PC-3 (cell line): ENCODE data around the gene PPFIA1. TPM values are rescaled to one million over a fixed set of nuclear protein-coding genes. Genes with fewer than 3 reads are reported as not detected.

Experiments
- ATAC-seq: fragments of 200-7000 bp; cut with Tn5 transposase; 2 replicates; pipeline ENCODE4 v1.9.1; 2020; ENCODE audit warnings: mild to moderate bottlenecking, moderate library complexity
- BruUV-seq: library from RNA; stranded (reverse); fragments of 400-500 nt; replicated peaks from 2 replicates; lab custom pipeline; 2021; lab: Mats Ljungman, UMichigan
- CTCF ChIA-PET: fragments of 300-600 bp; sonication (Branson Sonifier 250); formaldehyde crosslinking; loops from one replicate; lab custom pipeline; 2022; ENCODE audit warnings: antibody characterized with exemption; lab: Charles Lee
- POLR2A ChIA-PET: fragments of 300-600 bp; sonication (Branson Sonifier 250); formaldehyde crosslinking; loops from one replicate; lab custom pipeline; 2022; ENCODE audit warnings: antibody characterized with exemption; ENCODE audit not compliant: unreplicated experiment; lab: Charles Lee
- DNase-seq: peaks from one replicate; pipeline ENCODE4 v3.0.0-alpha.2; 2015
- H2AFZ ChIP-seq: fragments of 300-600 bp; sonication (generic); 2 replicates; pipeline ENCODE4 v1.6.0; 2016; ENCODE audit warnings: antibody characterized with exemption, low read length
- H3F3A ChIP-seq: fragments of 300-600 bp; sonication (generic); one replicate; pipeline ENCODE4 v1.6.0; 2017; ENCODE audit warnings: antibody characterized with exemption, low read length, control low read depth, mild to moderate bottlenecking; ENCODE audit not compliant: unreplicated experiment
- H3K27ac ChIP-seq: fragments of 300-600 bp; sonication (generic); 2 replicates; pipeline ENCODE4 v1.5.1; 2016; ENCODE audit warnings: mild to moderate bottlenecking, low read length
- H3K27me3 ChIP-seq: fragments of 300-600 bp; sonication (generic); 2 replicates; pipeline ENCODE4 v1.6.1; 2016; ENCODE audit warnings: low read length, mixed read lengths
- H3K36me3 ChIP-seq: fragments of 300-600 bp; sonication (generic); 2 replicates; pipeline ENCODE4 v1.6.1; 2016; ENCODE audit warnings: low read depth, mixed run types, low read length, mixed read lengths
- H3K4me1 ChIP-seq: fragments of 300-600 bp; sonication (generic); 2 replicates; pipeline ENCODE4 v1.5.1; 2016; ENCODE audit warnings: low read length; ENCODE audit not compliant: insufficient read depth
- H3K4me2 ChIP-seq: fragments of 300-600 bp; sonication (generic); 2 replicates; pipeline ENCODE4 v1.6.0; 2016; ENCODE audit warnings: low read length
- H3K4me3 ChIP-seq: fragments of 300-600 bp; sonication (generic); 2 replicates; pipeline ENCODE4 v1.5.1; 2016; ENCODE audit warnings: mild to moderate bottlenecking, low read length, mixed read lengths
- H3K79me2 ChIP-seq: fragments of 300-600 bp; sonication (generic); 2 replicates; pipeline ENCODE4 v1.6.1; 2017; ENCODE audit warnings: low read length, mixed read lengths
- H3K9ac ChIP-seq: fragments of 300-600 bp; sonication (generic); 2 replicates; pipeline ENCODE4 v1.6.0; 2016; ENCODE audit warnings: mild to moderate bottlenecking, low read length
- H3K9me2 ChIP-seq: fragments of 300-600 bp; sonication (generic); replicated peaks from 2 replicates; pipeline ENCODE4 v1.6.1; 2016; ENCODE audit warnings: mixed run types, low read length, mixed read lengths
- H3K9me3 ChIP-seq: fragments of 300-600 bp; sonication (generic); 2 replicates; pipeline ENCODE4 v1.6.1; 2016; ENCODE audit warnings: low read length, mixed read lengths
- H4K20me1 ChIP-seq: fragments of 300-600 bp; sonication (generic); 2 replicates; pipeline ENCODE4 v1.6.1; 2016; ENCODE audit warnings: low read length, mixed read lengths
- EZH2 ChIP-seq: fragments of 300-600 bp; sonication (generic); IDR thresholded peaks from one replicate; pipeline ENCODE4 v1.6.1; 2017; ENCODE audit warnings: antibody characterized with exemption, mild to moderate bottlenecking, low read length; ENCODE audit not compliant: unreplicated experiment
- EZH2phosphoT487 ChIP-seq: fragments of 300-600 bp; sonication (generic); IDR thresholded peaks from 2 replicates; pipeline ENCODE4 v1.6.1; 2018; ENCODE audit warnings: mild to moderate bottlenecking, antibody characterized with exemption, low read length, borderline replicate concordance
- intact Hi-C: fragments of 100-400 bp; cut with micrococcal nuclease; formaldehyde crosslinking; loops from 2 replicates; pipeline ENCODE4 v1.9.0; 2023
- total RNA-seq: library from RNA; depleted of rRNA; stranded (reverse); fragments of >200 nt; gene quantifications from 2 replicates; pipeline ENCODE4 v1.2.3, GENCODE V29; 2014
- TF ChIP-seq, protein P1 (sequence below): fragments of 300-600 bp; sonication (generic); conservative IDR thresholded peaks from 2 replicates; pipeline ENCODE4 v1.5.1; 2017; ENCODE audit warnings: antibody characterized with exemption, low read depth, mild to moderate bottlenecking, low read length

The PPFIA1 gene
- total RNA-seq, 1 experiment from 2014 or later, result 57.5 TPM

DNA sequence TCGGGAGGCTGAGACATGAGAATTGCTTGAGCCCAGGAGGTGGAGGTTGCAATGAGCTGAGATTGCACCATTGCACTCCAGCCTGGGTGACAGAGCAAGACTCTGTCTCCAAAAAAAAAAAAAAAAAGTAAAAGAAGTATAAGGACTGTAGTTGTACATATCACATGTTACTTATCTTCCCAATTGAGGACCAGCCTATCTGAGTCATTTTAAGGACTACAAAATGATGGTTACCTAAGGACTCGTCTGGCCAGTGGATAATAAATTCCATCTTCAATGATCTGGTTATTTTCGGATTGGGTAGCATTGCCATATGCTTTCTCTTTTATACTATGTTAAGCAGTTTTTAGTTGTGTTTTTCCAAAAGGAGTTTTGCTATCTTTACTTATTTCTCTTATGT lies 55.3 kb downstream of the PPFIA1 start:
- Histone ChIP-seq H3K9me3 (no peaks in the 10 kb centered on the region), H4K20me1 (no peaks in the 10 kb centered on the region), H3F3A (no peaks in the 10 kb centered on the region), H3K4me1 (no peaks in the 10 kb centered on the region), H3K4me2 (no peak overlapping the region), H3K9me2 (no peaks in the 10 kb centered on the region), H3K79me2 (no peaks in the 10 kb centered on the region), H3K4me3 (no peak overlapping the region), H3K27me3 (no peaks in the 10 kb centered on the region), H3K9ac (no peak overlapping the region), H2AFZ (no peak overlapping the region), H3K36me3 (peaks cover 57% of the 10 kb centered on the region), H3K27ac (no peak overlapping the region)
- ATAC-seq (no peak), DNase-seq (no peak)
- intact Hi-C loops, result no loop called here
- no TSS peak for BruUV-seq
- ChIA-PET POLR2A (no interaction called here), CTCF (no interaction called here)
- no peak for TF ChIP-seq EZH2phosphoT487
- TF ChIP-seq, protein P1, sequence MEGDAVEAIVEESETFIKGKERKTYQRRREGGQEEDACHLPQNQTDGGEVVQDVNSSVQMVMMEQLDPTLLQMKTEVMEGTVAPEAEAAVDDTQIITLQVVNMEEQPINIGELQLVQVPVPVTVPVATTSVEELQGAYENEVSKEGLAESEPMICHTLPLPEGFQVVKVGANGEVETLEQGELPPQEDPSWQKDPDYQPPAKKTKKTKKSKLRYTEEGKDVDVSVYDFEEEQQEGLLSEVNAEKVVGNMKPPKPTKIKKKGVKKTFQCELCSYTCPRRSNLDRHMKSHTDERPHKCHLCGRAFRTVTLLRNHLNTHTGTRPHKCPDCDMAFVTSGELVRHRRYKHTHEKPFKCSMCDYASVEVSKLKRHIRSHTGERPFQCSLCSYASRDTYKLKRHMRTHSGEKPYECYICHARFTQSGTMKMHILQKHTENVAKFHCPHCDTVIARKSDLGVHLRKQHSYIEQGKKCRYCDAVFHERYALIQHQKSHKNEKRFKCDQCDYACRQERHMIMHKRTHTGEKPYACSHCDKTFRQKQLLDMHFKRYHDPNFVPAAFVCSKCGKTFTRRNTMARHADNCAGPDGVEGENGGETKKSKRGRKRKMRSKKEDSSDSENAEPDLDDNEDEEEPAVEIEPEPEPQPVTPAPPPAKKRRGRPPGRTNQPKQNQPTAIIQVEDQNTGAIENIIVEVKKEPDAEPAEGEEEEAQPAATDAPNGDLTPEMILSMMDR, result no peak
- no peak for TF ChIP-seq EZH2

DNA sequence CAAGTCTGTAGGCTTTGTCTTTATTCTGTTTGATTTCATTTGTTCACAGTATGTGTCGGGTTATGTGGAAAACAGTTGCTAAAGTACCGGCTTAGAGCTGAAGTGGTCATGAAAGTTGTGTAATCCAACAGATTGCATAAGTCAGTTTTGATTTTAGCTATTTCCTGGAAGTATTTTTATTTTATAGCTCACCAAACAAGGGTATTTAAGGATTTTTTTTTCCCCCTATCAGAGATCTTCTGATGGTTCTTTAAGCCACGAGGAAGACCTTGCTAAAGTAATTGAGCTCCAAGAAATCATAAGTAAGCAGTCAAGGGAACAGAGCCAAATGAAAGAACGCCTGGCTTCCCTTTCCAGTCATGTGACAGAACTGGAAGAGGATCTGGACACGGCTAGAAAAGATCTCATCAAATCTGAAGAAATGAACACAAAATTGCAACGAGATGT lies 55.9 kb downstream of the PPFIA1 start:
- no peaks in the 10 kb centered on the region for H3K79me2 ChIP-seq

DNA sequence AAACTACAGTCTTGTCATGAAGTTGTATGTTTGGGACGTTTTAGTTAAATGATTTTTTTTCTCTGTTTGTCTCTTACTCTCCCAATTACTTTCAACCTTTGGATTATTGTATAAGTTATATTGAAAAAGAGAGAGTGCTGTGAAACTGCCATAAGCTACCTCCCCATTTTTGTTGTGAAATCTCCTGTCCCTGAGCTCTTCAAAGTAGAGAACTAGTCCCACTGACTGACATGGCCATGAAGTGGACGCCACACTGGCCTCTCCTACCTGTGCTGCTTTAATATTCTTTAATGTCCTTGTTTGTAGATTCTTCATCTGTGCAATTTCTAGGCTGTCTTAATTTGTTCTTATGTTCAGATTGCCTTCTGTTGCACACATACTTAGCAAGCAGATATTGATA lies 56.3 kb downstream of the PPFIA1 start:
- Histone ChIP-seq H3K27me3 (no peaks in the 10 kb centered on the region), H2AFZ (no peak overlapping the region), H3K27ac (no peak overlapping the region), H3K9ac (no peak overlapping the region), H3K4me3 (no peak overlapping the region), H4K20me1 (no peaks in the 10 kb centered on the region), H3F3A (no peaks in the 10 kb centered on the region), H3K4me1 (no peaks in the 10 kb centered on the region), H3K9me3 (no peaks in the 10 kb centered on the region), H3K79me2 (no peaks in the 10 kb centered on the region), H3K36me3 (peaks cover 58% of the 10 kb centered on the region), H3K9me2 (no peaks in the 10 kb centered on the region), H3K4me2 (no peak overlapping the region)
- ATAC-seq (no peak), DNase-seq (no peak)
- ChIA-PET CTCF (interaction anchor here (0.5 kb wide), 1 partner anchor 54 kb away, joined by 3 read pairs; no protein-coding TSS in a partner anchor), POLR2A (no interaction called here)
- TF ChIP-seq EZH2 (no peak), EZH2phosphoT487 (no peak)
- TF ChIP-seq, protein P1, result no peak
- intact Hi-C loops, result no loop called here
- BruUV-seq, result no TSS peak

More for the DNA sequence above, 55.9 kb downstream of the PPFIA1 start:
- intact Hi-C loops, result no loop called here
- H3K4me3 ChIP-seq, result no peak overlapping the region
- H3K4me1 ChIP-seq, result no peaks in the 10 kb centered on the region
- H3K27ac ChIP-seq, result no peak overlapping the region
- no peaks in the 10 kb centered on the region for H3F3A ChIP-seq
- CTCF ChIA-PET, result interaction anchor here (0.5 kb wide), 1 partner anchor 53 kb away, joined by 3 read pairs; no protein-coding TSS in a partner anchor
- POLR2A ChIA-PET, result no interaction called here
- H3K9ac ChIP-seq, result no peak overlapping the region
- no peaks in the 10 kb centered on the region for H3K9me2 ChIP-seq
- H3K27me3 ChIP-seq, result no peaks in the 10 kb centered on the region
- H3K9me3 ChIP-seq, result no peaks in the 10 kb centered on the region
- no peaks in the 10 kb centered on the region for H4K20me1 ChIP-seq
- H3K36me3 ChIP-seq, result peaks cover 56% of the 10 kb centered on the region
- H3K4me2 ChIP-seq, result no peak overlapping the region
- BruUV-seq, result no TSS peak
- TF ChIP-seq EZH2phosphoT487, result no peak
- no peak for TF ChIP-seq EZH2
- TF ChIP-seq, protein P1, result no peak
- no peak overlapping the region for H2AFZ ChIP-seq
- no peak for ATAC-seq
- no peak for DNase-seq
